ENCODE data around the gene SCN5A.

GRCh38 chr3:38630070-38630469, 19.4 kb downstream of the SCN5A start:
- TF ChIP-seq CTCF (IDR thresholded peaks at IDR 0.05; ENCODE audit: control extremely low read depth in 1 of 3, insufficient read depth in 1 of 3, low read depth in 1 of 3, low read length in 3 of 3), result no peak
- no peak for TF ChIP-seq USF2 (IDR thresholded peaks at IDR 0.05; ENCODE audit: low read length)
- TF ChIP-seq EZH2 (IDR thresholded peaks at IDR 0.05; ENCODE audit: low read depth, low read length, severe bottlenecking), result no peak
- no peak for TF ChIP-seq POLR2A (IDR thresholded peaks at IDR 0.05; ENCODE audit: control extremely low read depth in 1 of 2, low read depth in 2 of 2, low read length in 2 of 2)
- no peak for TF ChIP-seq CHD1 (IDR thresholded peaks at IDR 0.05; ENCODE audit: low read depth, low read length)
- TF ChIP-seq EP300 (IDR thresholded peaks at IDR 0.05; ENCODE audit: borderline replicate concordance in 1 of 2, low read depth in 2 of 2, low read length in 2 of 2), result no peak
